PFSK-1 (cell line): ENCODE data around the gene GPD1.

Experiments
- FOXP2 ChIP-seq: optimal IDR thresholded peaks from 2 replicates; pipeline ENCODE3; 2011; ENCODE audit warnings: borderline replicate concordance, control low read depth, inconsistent platforms; ENCODE audit not compliant: insufficient read depth; ENCODE audit errors: extremely low read length, extremely low read depth
- POLR2AphosphoS5 ChIP-seq: IDR thresholded peaks from 2 replicates; pipeline ENCODE4 v1.6.1; 2012; ENCODE audit warnings: low read depth, mild to moderate bottlenecking, control low read depth, low read length, moderate library complexity
- REST ChIP-seq, 2 experiments: IDR thresholded peaks; 2 replicates each; pipeline versions ENCODE4 v1.6.1 to v1.8.0; 2011 to 2012; ENCODE audit warnings: low read depth in 2 of 2, low read length in 2 of 2, control low read depth in 1 of 2, inconsistent platforms in 1 of 2, mild to moderate bottlenecking in 1 of 2, moderate library complexity in 1 of 2; ENCODE audit not compliant: insufficient read depth in 1 of 2
- SIN3A ChIP-seq: IDR thresholded peaks from 2 replicates; pipeline ENCODE4 v1.6.1; 2012; ENCODE audit warnings: mild to moderate bottlenecking, low read length, moderate library complexity, borderline replicate concordance; ENCODE audit not compliant: insufficient read depth
- TAF1 ChIP-seq: IDR thresholded peaks from 2 replicates; pipeline ENCODE4 v1.6.1; 2012; ENCODE audit warnings: low read length, control low read depth, borderline replicate concordance; ENCODE audit not compliant: insufficient read depth

Gene GPD1

DNA sequence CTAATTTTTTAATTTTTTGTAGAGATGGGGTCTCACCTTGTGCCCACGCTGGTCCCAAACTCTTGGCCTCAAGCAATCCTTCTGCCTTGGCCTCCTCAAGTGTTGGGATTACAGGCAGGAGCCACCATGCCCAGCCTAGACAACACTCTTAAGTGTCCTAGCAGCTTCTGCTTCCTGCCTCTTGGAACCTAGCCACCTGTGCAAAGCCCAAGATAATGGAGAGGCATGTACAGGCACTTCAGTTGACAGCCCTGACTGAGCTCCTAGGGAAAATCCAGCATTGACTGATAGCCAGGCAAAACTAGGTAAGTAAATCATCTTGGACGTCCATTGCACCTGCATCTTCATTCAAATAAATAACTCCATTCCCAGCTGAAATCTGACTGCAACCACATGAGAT lies 23.7 kb downstream of the GPD1 start:
- no peak for TF ChIP-seq REST (IDR thresholded peaks at IDR 0.05; ENCODE audit: insufficient read depth in 1 of 2, low read depth in 2 of 2, low read length in 2 of 2)
- TF ChIP-seq TAF1: no peak
- TF ChIP-seq POLR2AphosphoS5: no peak
- no peak for TF ChIP-seq SIN3A
- no peak for TF ChIP-seq FOXP2

- TF ChIP-seq TAF1 (no peak), SIN3A (no peak)
Observed at GRCh38 chr12:50129290-50129689, 25.5 kb downstream of the GPD1 start.

GRCh38 chr12:50132505-50133135 lies 28.8 kb downstream of the GPD1 start:
- TF ChIP-seq SIN3A (no peak), TAF1 (no peak), FOXP2 (no peak), REST (IDR thresholded peaks at IDR 0.05; ENCODE audit: insufficient read depth in 1 of 2, low read depth in 2 of 2, low read length in 2 of 2) (no peak), POLR2AphosphoS5 (no peak)

GRCh38 chr12:50142993-50143392 lies 39.2 kb downstream of the GPD1 start:
- no peak for TF ChIP-seq POLR2AphosphoS5
- TF ChIP-seq FOXP2: no peak
- no peak for TF ChIP-seq REST (IDR thresholded peaks at IDR 0.05; ENCODE audit: insufficient read depth in 1 of 2, low read depth in 2 of 2, low read length in 2 of 2)
- no peak for TF ChIP-seq SIN3A
- no peak for TF ChIP-seq TAF1

DNA sequence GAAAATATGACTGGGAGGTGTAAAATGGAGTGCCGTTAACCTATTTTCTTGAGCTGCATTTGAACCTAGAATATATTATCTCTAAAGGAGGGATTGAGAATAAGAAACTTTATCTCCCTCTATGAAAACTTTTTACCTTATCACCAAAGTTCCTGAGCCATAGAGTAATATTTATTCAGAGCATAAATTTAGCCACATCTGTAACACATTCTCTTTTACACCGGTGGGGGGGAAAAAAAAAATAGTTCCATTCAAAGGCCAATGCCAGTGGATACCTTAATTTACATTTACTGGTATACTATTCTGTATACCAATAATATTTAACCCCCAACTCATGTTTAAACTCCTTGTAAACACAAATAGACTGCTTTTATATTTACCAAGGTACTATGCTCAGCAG lies 41.6 kb downstream of the GPD1 start:
- TF ChIP-seq TAF1 (no peak), SIN3A (no peak), POLR2AphosphoS5 (no peak)

DNA sequence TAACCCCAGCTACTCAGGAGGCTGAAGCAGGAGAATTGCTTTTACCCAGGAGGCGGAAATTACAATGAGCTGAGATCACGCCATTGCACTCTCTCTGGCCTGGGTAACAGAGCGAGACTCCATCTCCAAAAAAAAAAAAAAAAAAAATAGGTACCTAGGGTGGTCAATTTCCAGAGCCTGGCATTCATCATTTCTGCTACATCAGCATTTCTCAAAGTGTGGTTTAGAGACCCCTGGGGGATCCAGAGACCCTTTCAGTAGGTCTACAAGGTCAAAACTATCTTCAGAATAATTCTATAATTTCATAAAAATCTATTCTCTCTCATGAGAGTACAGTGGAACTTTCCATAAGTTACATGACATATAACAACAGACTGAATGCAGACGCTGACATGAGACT lies 43.5 kb downstream of the GPD1 start:
- TF ChIP-seq FOXP2: no peak
- no peak for TF ChIP-seq SIN3A
- no peak for TF ChIP-seq POLR2AphosphoS5
- no peak for TF ChIP-seq REST (IDR thresholded peaks at IDR 0.05; ENCODE audit: insufficient read depth in 1 of 2, low read depth in 2 of 2, low read length in 2 of 2)
- TF ChIP-seq TAF1: no peak
